Right ventricle myocardium superior (tissue), 1 donor: ENCODE measurements around the gene KCNJ6. TPM values are rescaled to one million over a fixed set of nuclear protein-coding genes. Genes with fewer than 3 reads are reported as not detected.

Source experiments
- ATAC-seq: fragments of 200-7000 bp; cut with Tn5 transposase; one replicate; pipeline ENCODE4 v1.9.1; 2020; ENCODE audit warnings: mild to moderate bottlenecking; ENCODE audit not compliant: poor library complexity
- DNase-seq: peaks from one replicate; pipeline ENCODE4 v3.0.0-alpha.2; 2020
- intact Hi-C: fragments of 100-400 bp; cut with DNase I; formaldehyde crosslinking; loops from one replicate; pipeline ENCODE4 v1.11.2; 2022
- total RNA-seq: library from RNA; stranded (reverse); fragmentation: NEBNext Ultra II Directional; extraction: Animal tissue kit (Norgen Biotek cat#: 25700); gene quantifications from one replicate; pipeline ENCODE4 v1.2.1, GENCODE V29; 2021
- donor health status: DM: no; HTN: yes; CAD: no; lungs with severe emphysema.

KCNJ6 gene
- total RNA-seq, 1 donor from 2014 or later: not detected

- intact Hi-C loops: no loop called here
- DNase-seq: no peak
- ATAC-seq: no peak
Observed at GRCh38 chr21:37799211-37800056, 116.8 kb downstream of the KCNJ6 start.

- ATAC-seq (no peak), DNase-seq (no peak)
- intact Hi-C loops: no loop called here
Observed at GRCh38 chr21:37797403-37797802, 118.9 kb downstream of the KCNJ6 start.

GRCh38 chr21:37796011-37796410, 120.2 kb downstream of the KCNJ6 start:
- no peak for ATAC-seq
- no peak for DNase-seq
- intact Hi-C loops: no loop called here

DNA sequence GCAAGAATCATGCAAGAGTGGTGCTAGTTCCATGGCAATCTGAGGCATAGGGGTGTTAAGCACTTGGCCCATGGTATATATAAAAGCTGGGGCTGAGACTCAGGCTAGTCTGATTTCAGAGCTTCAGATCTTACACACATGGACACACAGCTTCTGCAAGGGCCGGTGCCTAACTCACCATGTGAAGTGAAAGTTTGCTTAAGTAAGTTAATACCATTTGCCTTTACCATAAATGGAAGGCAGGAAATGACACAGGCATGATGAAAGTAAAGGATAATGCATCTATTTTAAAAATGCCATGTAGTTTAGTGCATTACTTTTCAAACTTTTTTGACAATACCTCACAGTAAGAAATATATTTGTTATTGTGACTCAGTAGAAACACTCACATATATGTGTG, 122.6 kb downstream of the KCNJ6 start:
- intact Hi-C loops: no loop called here
- ATAC-seq: no peak
- DNase-seq: no peak

GRCh38 chr21:37792046-37792445, 124.2 kb downstream of the KCNJ6 start:
- DNase-seq: no peak
- intact Hi-C loops: no loop called here
- ATAC-seq: no peak

DNA sequence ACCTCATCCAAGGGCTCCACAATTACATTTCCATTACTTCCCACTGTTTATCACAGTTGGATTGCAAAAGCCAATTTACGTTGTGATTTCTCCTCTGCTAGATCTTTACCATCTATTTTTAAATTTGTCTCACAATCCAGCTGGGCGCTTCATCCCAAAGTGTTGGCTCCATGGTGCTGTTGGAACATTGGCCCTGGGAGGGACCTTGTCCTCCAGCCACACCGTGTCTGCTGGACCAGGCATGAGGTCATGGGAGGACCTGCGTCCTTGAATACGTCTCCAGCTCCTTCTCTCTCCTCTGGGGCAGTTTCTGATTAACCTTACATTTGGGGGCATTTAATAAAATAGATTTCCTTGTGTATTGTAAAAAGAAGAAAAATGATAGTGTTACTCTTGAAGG, 125.4 kb downstream of the KCNJ6 start:
- ATAC-seq (peak; percentile 46), DNase-seq (no peak)
- intact Hi-C loops: no loop called here

- intact Hi-C loops: no loop called here
- DNase-seq (no peak), ATAC-seq (no peak)
Observed at GRCh38 chr21:37788503-37788902, 127.8 kb downstream of the KCNJ6 start.

DNA sequence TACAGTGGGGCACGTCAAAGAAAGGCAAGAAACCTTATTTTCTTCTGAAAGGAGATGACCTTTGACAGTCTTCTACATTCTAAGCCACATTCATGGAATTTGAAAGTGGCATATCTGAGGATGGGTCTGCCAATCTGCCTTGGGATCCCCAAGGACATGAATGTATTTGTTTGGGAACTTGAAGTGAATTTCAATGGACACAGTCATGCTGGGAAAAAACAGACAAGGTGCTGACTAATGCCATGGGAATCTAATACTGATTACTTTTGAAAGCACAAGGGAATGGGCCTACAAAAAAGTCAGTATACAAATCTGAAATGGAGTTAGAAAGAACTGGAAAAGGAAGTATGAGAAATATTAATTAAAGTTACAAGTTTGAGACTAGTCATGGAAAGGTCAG, 128.8 kb downstream of the KCNJ6 start:
- DNase-seq (no peak), ATAC-seq (no peak)
- intact Hi-C loops: no loop called here

- intact Hi-C loops: no loop called here
- ATAC-seq: no peak
- no peak for DNase-seq
Observed at GRCh38 chr21:37784591-37785318, 131.5 kb downstream of the KCNJ6 start.

- DNase-seq (no peak), ATAC-seq (no peak)
- intact Hi-C loops: no loop called here
Observed at GRCh38 chr21:37783016-37783415, 133.2 kb downstream of the KCNJ6 start.

DNA sequence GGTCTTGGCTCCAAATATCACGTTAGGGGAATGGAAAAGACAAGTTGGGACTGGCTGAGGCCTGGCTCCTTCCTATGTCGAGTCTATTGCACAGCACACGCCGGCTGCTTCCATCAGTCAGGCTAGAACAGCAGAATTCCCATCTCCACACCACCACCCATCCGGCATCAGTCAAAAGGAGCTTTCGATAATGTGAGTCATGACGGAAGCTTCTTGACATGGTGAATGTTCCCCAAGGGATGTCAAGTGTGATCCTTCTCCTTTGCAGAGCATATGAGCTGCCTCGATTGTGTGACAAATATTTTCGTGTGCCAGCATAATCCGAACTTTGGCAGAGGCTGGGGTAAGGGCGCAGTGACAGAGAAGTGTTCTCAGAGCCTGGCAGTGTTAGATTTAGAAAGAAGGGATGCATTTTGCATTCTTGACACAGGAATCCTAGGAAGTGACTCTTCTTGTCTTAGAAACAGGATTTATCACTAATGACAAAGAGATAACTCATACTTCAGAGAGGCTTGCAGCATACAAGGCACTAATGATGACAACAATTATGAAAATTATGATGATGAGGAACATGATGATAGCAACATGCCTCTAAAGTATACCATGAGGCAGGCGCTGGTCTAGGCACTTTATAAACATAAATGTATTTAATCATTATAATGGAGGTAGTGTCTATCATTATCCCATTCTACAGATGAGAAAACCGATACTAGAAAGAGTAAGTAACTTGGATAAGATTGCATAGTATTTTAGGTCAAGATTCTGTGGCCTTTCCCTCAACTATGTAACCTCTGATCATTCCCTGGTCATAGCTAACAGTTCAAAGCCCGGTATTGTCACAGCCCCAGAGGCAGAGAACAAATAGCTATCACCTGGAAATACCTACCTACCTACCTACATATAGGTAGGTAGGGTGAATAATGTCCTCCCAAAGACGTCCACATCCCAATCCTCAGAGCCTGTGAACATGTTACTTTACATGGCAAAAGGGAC, 135.0 kb downstream of the KCNJ6 start:
- ATAC-seq (no peak), DNase-seq (no peak)
- intact Hi-C loops: no loop called here

DNA sequence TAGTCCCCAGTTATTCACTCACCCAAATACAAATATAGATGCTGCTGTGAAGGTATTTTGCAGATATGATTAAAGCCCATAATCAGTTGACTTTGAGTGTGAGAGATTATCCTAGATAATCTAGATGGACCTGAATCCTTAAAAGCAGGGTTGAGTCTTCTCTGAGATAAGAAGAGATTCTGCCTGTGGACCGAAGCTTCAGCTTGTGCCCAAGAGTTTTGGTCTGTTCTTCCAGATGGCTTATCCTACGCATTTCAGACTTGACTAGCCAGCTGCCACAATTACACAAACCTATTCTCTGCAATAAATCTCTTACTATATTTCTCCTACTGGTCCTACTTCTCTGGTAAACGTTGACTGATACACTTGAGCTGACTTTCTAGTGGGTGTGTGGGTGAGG, 145.1 kb downstream of the KCNJ6 start:
- intact Hi-C loops: no loop called here
- no peak for ATAC-seq
- DNase-seq: no peak

DNA sequence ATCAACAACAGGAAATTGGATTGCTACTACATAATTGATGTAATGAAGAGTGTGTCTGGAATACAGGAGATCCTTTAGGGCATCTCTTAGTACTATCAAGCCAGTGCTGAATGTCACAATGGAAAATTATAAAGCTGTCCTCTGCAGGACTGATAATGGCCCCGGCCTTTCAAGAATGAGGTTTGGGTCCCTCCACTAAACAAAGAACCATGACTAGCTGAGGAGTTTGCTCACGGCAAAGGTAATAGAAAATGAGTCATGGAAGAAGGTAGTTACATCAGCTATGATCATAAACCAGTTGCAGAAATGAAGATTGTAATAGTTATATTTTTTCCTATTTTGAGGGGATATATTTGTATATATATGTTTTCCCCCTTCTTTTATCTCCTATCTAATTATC, 145.8 kb downstream of the KCNJ6 start:
- no peak for DNase-seq
- intact Hi-C loops: no loop called here
- ATAC-seq: no peak

- intact Hi-C loops: no loop called here
- ATAC-seq (no peak), DNase-seq (no peak)
Observed at GRCh38 chr21:37769656-37770055, 146.6 kb downstream of the KCNJ6 start.

DNA sequence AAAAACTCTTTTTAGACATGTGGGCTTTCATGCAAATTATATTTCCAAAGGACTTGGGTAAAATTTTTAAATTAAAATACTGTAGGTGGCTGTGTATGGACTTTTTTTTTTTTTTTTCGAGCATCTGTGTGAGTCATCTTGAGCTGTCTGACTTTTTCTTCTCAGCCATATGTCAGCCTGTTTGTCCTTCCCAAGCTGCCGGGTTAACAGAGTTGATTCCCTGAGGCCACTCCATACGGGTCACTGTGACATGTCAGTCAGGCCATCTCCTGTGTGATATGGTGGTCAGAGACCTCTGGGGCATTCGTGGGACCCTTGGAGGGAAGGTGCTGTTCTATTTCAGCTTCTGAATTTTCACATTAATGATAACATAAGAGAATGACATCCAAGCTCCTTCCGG, 148.3 kb downstream of the KCNJ6 start:
- ATAC-seq (no peak), DNase-seq (no peak)
- intact Hi-C loops: no loop called here

DNA sequence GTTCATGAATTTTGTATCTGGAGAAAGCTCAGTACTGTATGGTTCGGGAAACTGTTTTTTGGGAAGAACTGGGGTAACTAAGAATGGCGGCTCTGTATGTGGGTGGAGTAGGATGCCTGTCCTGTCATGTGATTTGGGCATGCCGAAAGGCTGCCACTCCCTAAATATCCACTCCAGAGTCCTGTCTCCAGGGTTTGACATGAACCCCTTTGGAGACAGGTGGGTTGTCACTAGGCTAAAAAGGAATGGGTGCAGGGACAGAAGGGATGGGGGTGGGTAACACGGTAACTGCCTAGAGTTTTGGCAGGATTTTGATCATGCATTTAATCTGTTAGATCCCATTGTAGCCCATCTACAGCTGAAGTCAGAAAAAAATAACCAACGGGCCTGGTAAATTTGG, 150.1 kb downstream of the KCNJ6 start:
- DNase-seq: no peak
- intact Hi-C loops: no loop called here
- no peak for ATAC-seq

- intact Hi-C loops: no loop called here
- ATAC-seq: no peak
- DNase-seq: no peak
Observed at GRCh38 chr21:37765221-37765900, 150.9 kb downstream of the KCNJ6 start.

DNA sequence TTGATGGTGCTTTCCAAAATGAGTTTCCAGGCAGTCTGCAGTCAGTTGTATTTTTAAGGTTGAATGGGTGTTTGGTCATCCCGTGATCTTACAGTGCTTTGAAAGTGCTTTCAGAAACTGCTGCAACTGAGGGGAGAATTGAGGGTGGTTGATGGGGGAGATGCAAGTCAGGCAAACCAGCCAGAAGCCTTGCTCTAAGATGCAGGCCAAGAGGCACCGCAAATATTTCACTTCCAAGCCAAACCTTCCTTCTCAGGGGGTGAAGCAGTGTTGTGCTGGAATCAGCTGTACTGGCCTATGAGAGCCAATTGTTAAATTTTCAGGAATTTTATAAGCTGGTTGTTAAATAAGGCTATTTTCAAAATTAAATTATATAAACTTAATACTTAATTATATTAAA, 151.6 kb downstream of the KCNJ6 start:
- no peak for DNase-seq
- intact Hi-C loops: no loop called here
- no peak for ATAC-seq

- ATAC-seq (no peak), DNase-seq (no peak)
- intact Hi-C loops: no loop called here
Observed at GRCh38 chr21:37763298-37763697, 153.0 kb downstream of the KCNJ6 start.
